Measurements from ENCODE around the gene SDR42E1.

SDR42E1 gene

DNA sequence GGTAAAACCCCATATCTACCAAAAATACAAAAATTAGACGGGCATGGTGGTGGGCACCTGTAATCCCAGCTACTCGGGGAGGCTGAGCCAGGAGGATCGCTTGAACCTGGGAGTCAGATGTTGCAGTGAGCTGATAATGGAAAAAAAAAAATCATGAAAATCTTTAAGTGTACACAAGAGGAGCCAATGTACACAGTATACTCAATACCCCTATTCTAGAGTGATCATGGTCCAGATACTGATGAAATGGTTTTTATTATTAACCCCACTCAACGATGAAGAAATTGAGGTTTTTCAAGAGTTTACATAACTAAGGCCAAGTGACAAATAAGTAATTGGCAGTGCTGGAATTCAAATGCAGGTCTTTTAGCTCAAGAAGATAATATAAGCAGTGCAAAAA lies 35.3 kb upstream of the SDR42E1 start:
- DNase-seq (ENCODE audit: low read depth): no peak
- H3K4me3 ChIP-seq (ENCODE audit: low read depth, low read length): no peak overlapping the region

DNA sequence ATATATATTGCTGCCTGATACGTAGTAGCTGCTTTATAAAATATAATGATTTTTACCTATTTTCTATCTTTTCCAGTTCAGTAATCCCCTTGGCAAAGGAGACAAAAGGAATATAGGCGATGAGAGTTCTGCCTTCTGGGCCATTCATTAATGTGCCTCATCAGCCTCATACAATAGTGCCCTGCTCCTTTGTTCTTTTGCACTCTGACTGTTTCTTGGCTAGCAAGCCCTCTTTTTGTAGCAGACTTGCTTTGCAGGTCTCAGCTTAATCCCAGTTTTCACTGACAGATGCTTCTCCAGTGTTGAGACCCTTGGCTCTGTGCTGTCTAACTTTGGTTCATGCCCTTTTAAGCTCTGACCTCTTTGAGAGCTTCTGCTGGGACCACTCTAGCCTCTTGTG lies 34.2 kb upstream of the SDR42E1 start:
- DNase-seq (ENCODE audit: low read depth): no peak
- no peak overlapping the region for H3K4me3 ChIP-seq (ENCODE audit: low read depth, low read length)
- TF ChIP-seq, protein P1, sequence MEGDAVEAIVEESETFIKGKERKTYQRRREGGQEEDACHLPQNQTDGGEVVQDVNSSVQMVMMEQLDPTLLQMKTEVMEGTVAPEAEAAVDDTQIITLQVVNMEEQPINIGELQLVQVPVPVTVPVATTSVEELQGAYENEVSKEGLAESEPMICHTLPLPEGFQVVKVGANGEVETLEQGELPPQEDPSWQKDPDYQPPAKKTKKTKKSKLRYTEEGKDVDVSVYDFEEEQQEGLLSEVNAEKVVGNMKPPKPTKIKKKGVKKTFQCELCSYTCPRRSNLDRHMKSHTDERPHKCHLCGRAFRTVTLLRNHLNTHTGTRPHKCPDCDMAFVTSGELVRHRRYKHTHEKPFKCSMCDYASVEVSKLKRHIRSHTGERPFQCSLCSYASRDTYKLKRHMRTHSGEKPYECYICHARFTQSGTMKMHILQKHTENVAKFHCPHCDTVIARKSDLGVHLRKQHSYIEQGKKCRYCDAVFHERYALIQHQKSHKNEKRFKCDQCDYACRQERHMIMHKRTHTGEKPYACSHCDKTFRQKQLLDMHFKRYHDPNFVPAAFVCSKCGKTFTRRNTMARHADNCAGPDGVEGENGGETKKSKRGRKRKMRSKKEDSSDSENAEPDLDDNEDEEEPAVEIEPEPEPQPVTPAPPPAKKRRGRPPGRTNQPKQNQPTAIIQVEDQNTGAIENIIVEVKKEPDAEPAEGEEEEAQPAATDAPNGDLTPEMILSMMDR (IDR thresholded peaks at IDR 0.05; ENCODE audit: insufficient read depth, low read depth, low read length, missing control alignments): no peak

More for the DNA sequence above, 35.3 kb upstream of the SDR42E1 start:
- TF ChIP-seq, protein P1 (IDR thresholded peaks at IDR 0.05; ENCODE audit: insufficient read depth, low read depth, low read length, missing control alignments): no peak

DNA sequence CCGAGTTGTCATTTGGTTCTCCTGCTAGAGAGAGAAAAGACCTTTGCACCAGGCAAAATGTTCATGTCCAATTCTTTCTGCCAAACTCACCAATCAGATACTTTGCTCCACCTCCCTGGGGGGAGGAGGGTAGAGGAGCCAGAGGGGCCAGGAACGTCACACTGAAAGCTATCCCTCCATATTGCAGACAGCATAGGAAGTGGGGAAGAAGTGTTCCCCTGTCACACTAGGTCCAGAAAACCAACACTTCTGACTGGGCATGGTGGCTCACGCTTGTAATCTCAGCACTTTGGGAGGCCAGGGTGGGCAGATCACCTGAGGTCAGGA lies 33.3 kb upstream of the SDR42E1 start:
- TF ChIP-seq, protein P1 (IDR thresholded peaks at IDR 0.05; ENCODE audit: insufficient read depth, low read depth, low read length, missing control alignments): no peak
- no peak overlapping the region for H3K4me3 ChIP-seq (ENCODE audit: low read depth, low read length)
- DNase-seq (ENCODE audit: low read depth): no peak

DNA sequence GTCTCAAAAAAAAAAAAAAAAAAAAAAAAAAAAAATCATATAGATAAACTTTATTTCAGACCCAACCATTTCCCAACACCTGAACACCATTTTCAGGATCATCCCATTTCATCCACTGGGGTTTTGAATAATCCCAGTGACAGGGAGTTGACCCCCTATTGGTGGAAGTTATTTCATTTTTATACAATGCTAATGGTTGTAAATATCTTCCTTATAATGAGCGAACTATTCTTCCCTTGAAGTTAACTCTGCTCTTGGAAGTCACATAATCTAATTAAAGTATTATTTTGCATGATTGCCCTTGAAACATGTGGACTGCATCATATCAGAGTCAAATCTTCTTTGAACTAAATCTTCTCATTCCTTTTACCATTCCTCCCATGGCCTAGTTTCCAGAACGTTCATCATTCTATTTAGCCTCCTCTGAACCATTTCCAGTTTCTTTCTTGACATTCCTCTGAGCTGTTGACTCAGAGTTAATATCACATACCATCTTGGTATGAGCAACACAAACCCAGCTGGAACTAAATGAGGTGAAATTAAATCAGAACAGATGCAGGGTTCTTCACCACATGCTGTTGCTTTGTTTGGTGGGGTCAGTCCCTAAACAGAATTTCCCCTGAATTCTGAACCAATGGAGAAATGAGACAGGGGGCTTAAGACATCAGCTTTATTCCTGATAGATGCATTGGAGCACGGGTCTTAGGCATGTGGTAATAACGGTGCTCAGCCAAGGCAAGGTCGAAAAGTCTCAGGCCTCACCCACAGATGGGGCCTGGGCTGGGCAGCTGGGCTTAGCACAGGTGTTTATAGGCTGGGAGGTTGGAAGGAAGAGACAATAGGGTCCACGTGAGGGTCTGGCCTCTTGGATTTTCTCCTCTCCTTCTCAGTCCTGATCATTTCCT lies 32.7 kb upstream of the SDR42E1 start:
- no peak for DNase-seq (ENCODE audit: low read depth)
- no peak overlapping the region for H3K4me3 ChIP-seq (ENCODE audit: low read depth, low read length)
- TF ChIP-seq, protein P1 (IDR thresholded peaks at IDR 0.05; ENCODE audit: insufficient read depth, low read depth, low read length, missing control alignments): no peak

DNA sequence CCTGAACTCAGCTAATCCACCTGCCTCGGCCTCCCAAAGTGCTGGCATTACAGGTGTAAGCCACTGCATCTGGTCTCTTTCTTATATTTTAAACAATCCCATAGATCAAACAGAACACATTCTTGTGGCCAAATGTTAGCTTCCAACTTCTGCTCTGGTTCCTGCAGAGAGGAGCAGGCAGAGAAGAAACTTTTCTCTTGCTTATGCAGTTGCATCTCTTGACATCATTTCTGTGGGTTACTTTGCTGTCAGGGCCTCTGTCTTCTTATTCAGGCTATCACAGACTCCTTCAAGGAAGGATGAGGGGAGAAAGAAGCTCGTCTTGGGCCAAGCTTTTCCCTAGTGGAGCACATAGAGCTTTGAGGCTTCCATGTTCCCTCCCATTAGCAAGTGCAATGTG lies 31.6 kb upstream of the SDR42E1 start:
- no peak overlapping the region for H3K4me3 ChIP-seq (ENCODE audit: low read depth, low read length)
- no peak for DNase-seq (ENCODE audit: low read depth)
- TF ChIP-seq, protein P1 (IDR thresholded peaks at IDR 0.05; ENCODE audit: insufficient read depth, low read depth, low read length, missing control alignments): no peak

DNA sequence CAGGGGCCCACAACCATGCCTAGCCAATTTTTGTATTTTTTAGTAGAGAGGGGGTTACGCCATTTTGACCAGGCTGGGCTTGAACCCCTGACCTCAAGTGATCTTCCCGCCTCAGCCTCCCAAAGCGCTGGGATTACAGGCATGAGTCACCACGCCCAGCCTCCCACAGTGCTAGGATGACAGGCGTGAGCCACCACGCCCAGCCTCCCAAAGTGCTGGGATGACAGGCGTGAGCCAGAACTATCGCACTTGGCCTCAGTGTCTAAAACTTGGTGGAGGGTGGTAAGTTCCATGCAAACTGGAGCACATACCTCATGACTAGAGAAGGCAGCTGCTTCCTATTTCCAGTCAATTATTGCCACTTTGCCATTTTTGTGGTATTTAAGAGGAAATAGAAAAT lies 30.9 kb upstream of the SDR42E1 start:
- no peak overlapping the region for H3K4me3 ChIP-seq (ENCODE audit: low read depth, low read length)
- TF ChIP-seq, protein P1 (IDR thresholded peaks at IDR 0.05; ENCODE audit: insufficient read depth, low read depth, low read length, missing control alignments): no peak
- DNase-seq (ENCODE audit: low read depth): no peak

DNA sequence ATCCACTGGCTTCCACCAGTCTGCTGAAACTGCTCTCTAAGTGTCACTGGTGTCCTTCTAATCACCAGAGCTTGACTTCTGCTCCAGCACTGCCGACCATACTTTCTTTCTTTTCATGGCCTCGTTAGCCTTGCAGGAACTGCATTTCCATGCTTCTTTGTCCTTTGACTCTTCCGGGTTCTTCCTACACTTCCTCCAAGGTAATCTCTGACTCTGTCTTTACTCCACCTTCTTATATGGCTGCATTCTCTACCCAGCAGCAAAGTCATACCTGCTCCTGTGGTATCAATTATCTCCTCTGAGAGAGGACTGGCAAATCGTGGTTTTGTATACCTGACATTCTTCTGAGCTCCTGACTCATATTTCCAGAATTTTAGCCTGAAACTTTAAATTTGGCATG lies 30.3 kb upstream of the SDR42E1 start:
- no peak for DNase-seq (ENCODE audit: low read depth)
- TF ChIP-seq, protein P1 (IDR thresholded peaks at IDR 0.05; ENCODE audit: insufficient read depth, low read depth, low read length, missing control alignments): no peak
- no peak overlapping the region for H3K4me3 ChIP-seq (ENCODE audit: low read depth, low read length)

All from GM12865 (cell line).